Measurements from ENCODE around the gene VWCE.

DNA sequence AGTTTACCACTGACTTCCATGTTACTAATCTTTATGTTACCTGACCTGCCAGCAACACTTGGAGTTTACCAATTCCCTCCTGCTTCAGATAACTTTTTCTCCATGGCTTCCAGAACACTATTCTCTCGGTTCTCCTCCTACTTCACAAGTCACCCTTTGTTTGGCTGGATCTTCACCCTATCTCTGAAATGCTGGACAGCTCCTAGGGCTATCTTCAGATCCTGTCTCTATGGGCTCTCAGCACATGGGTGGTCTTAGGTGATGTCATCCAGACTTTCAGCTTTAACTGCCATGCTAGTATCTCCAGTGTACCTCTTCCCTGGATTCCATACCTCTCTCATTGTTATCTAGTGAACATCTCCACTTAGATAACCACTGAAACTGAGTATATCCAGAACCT is 12.2 kb upstream of the VWCE start:
- TF ChIP-seq CTCF (IDR thresholded peaks at IDR 0.05; ENCODE audit: low read depth, low read length, poor library complexity, severe bottlenecking) (no peak), EZH2phosphoT487 (IDR thresholded peaks at IDR 0.05; ENCODE audit: borderline replicate concordance, low read length) (no peak)
